ENCODE data around the gene RDM1. TPM values are rescaled to one million over a fixed set of nuclear protein-coding genes. Genes with fewer than 3 reads are reported as not detected.
"Not testable (repeated sequence)": the region's sequence is repeated elsewhere in the genome, so short reads cannot be mapped to it uniquely, and the experiment has no call there.

Gene RDM1
- total and polyA plus RNA-seq, 5 donors = not detected

- intact Hi-C loops (cut with DNase I); H3K4me3 ChIP-seq (ENCODE audit: low read length); ATAC-seq; H3K27ac ChIP-seq (ENCODE audit: low read length); H3K9me3 ChIP-seq (ENCODE audit: control insufficient read depth, low read length); DNase-seq; H3K4me1 ChIP-seq (ENCODE audit: control insufficient read depth, insufficient read depth, low read length); H3K27me3 ChIP-seq (ENCODE audit: control insufficient read depth, insufficient read depth): not testable (repeated sequence)
- WGBS = 96% methylated on average over 7 of the region's 7 CpGs
These were observed 32.8 kb downstream of the RDM1 start for GRCh38 chr17:35897772-35898171.

- DNase-seq = no peak
- no peaks in the 10 kb centered on the region for H3K9me3 ChIP-seq (ENCODE audit: control insufficient read depth, low read length)
These were observed 34.7 kb downstream of the RDM1 start for GRCh38 chr17:35895636-35896587.

GRCh38 chr17:35894206-35894605 is 36.4 kb downstream of the RDM1 start:
- Histone ChIP-seq H3K9me3 (ENCODE audit: control insufficient read depth, low read length) (no peaks in the 10 kb centered on the region), H3K4me3 (ENCODE audit: low read length) (no peak overlapping the region), H3K27me3 (ENCODE audit: control insufficient read depth, insufficient read depth) (no peaks in the 10 kb centered on the region), H3K4me1 (ENCODE audit: control insufficient read depth, insufficient read depth, low read length) (no peaks in the 10 kb centered on the region), H3K27ac (ENCODE audit: low read length) (no peak overlapping the region)
- WGBS = 96% methylated on average over 7 of the region's 7 CpGs
- no peak for DNase-seq
- ATAC-seq = no peak
- intact Hi-C loops (cut with DNase I) = no loop called here

More at GRCh38 chr17:35895636-35896587, 34.7 kb downstream of the RDM1 start:
- WGBS = 68% methylated on average over 14 of the region's 14 CpGs
- Histone ChIP-seq H3K27ac (ENCODE audit: low read length) (no peak overlapping the region), H3K4me3 (ENCODE audit: low read length) (no peak overlapping the region), H3K27me3 (ENCODE audit: control insufficient read depth, insufficient read depth) (no peaks in the 10 kb centered on the region), H3K4me1 (ENCODE audit: control insufficient read depth, insufficient read depth, low read length) (no peaks in the 10 kb centered on the region)
- ATAC-seq = no peak
- intact Hi-C loops (cut with DNase I) = no loop called here

GRCh38 chr17:35893751-35894150 is 36.8 kb downstream of the RDM1 start:
- 96% methylated on average over 4 of the region's 4 CpGs for WGBS
- no peaks in the 10 kb centered on the region for H3K4me1 ChIP-seq (ENCODE audit: control insufficient read depth, insufficient read depth, low read length)
- no peak overlapping the region for H3K27ac ChIP-seq (ENCODE audit: low read length)
- no peaks in the 10 kb centered on the region for H3K27me3 ChIP-seq (ENCODE audit: control insufficient read depth, insufficient read depth)
- no peaks in the 10 kb centered on the region for H3K9me3 ChIP-seq (ENCODE audit: control insufficient read depth, low read length)
- intact Hi-C loops (cut with DNase I) = no loop called here
- no peak for ATAC-seq
- DNase-seq = no peak
- no peak overlapping the region for H3K4me3 ChIP-seq (ENCODE audit: low read length)

- no peak for ATAC-seq
- H3K27ac ChIP-seq (ENCODE audit: low read length) = no peak overlapping the region
- H3K27me3 ChIP-seq (ENCODE audit: control insufficient read depth, insufficient read depth) = no peaks in the 10 kb centered on the region
- H3K4me3 ChIP-seq (ENCODE audit: low read length) = no peak overlapping the region
- WGBS = 50% methylated on average over 6 of the region's 6 CpGs
- no peaks in the 10 kb centered on the region for H3K9me3 ChIP-seq (ENCODE audit: control insufficient read depth, low read length)
- DNase-seq = no peak
- intact Hi-C loops (cut with DNase I) = no loop called here
- no peaks in the 10 kb centered on the region for H3K4me1 ChIP-seq (ENCODE audit: control insufficient read depth, insufficient read depth, low read length)
These were observed 38.2 kb downstream of the RDM1 start for GRCh38 chr17:35892091-35893035.

GRCh38 chr17:35891269-35891668 is 39.3 kb downstream of the RDM1 start:
- 87% methylated on average over 4 of the region's 4 CpGs for WGBS
- Histone ChIP-seq H3K27ac (ENCODE audit: low read length) (no peak overlapping the region), H3K4me3 (ENCODE audit: low read length) (no peak overlapping the region), H3K27me3 (ENCODE audit: control insufficient read depth, insufficient read depth) (no peaks in the 10 kb centered on the region), H3K4me1 (ENCODE audit: control insufficient read depth, insufficient read depth, low read length) (no peaks in the 10 kb centered on the region), H3K9me3 (ENCODE audit: control insufficient read depth, low read length) (no peaks in the 10 kb centered on the region)
- intact Hi-C loops (cut with DNase I) = no loop called here
- DNase-seq = no peak
- no peak for ATAC-seq

- intact Hi-C loops (cut with DNase I) = no loop called here
- ATAC-seq (no peak), DNase-seq (peak in 1 of 3 donors; percentile 62)
- no peak overlapping the region for H3K4me3 ChIP-seq (ENCODE audit: low read length)
- H3K27ac ChIP-seq (ENCODE audit: low read length) = no peak overlapping the region
- no peaks in the 10 kb centered on the region for H3K4me1 ChIP-seq (ENCODE audit: control insufficient read depth, insufficient read depth, low read length)
- H3K9me3 ChIP-seq (ENCODE audit: control insufficient read depth, low read length) = no peaks in the 10 kb centered on the region
- WGBS = 51% methylated on average over 4 of the region's 4 CpGs
- H3K27me3 ChIP-seq (ENCODE audit: control insufficient read depth, insufficient read depth) = no peaks in the 10 kb centered on the region
These were observed 39.8 kb downstream of the RDM1 start for GRCh38 chr17:35890774-35891155.

GRCh38 chr17:35889818-35890773 is 40.5 kb downstream of the RDM1 start:
- peak in 2 of 3 donors; percentile 54 to 73 for DNase-seq
- no peaks in the 10 kb centered on the region for H3K9me3 ChIP-seq (ENCODE audit: control insufficient read depth, low read length)
- peak; percentile 45 to 58 for ATAC-seq

GRCh38 chr17:35889241-35889640 is 41.3 kb downstream of the RDM1 start:
- DNase-seq = no peak
- 79% methylated on average over 2 of the region's 2 CpGs for WGBS
- no peak overlapping the region for H3K27ac ChIP-seq (ENCODE audit: low read length)
- intact Hi-C loops (cut with DNase I) = no loop called here
- no peaks in the 10 kb centered on the region for H3K4me1 ChIP-seq (ENCODE audit: control insufficient read depth, insufficient read depth, low read length)
- ATAC-seq = no peak
- no peaks in the 10 kb centered on the region for H3K9me3 ChIP-seq (ENCODE audit: control insufficient read depth, low read length)
- H3K4me3 ChIP-seq (ENCODE audit: low read length) = no peak overlapping the region
- H3K27me3 ChIP-seq (ENCODE audit: control insufficient read depth, insufficient read depth) = no peaks in the 10 kb centered on the region

More at GRCh38 chr17:35889818-35890773, 40.5 kb downstream of the RDM1 start:
- Histone ChIP-seq H3K27me3 (ENCODE audit: control insufficient read depth, insufficient read depth) (no peaks in the 10 kb centered on the region), H3K27ac (ENCODE audit: low read length) (no peak overlapping the region), H3K4me1 (ENCODE audit: control insufficient read depth, insufficient read depth, low read length) (no peaks in the 10 kb centered on the region), H3K4me3 (ENCODE audit: low read length) (no peak overlapping the region)
- WGBS = 82% methylated on average over 2 of the region's 2 CpGs
- intact Hi-C loops (cut with DNase I) = no loop called here

Measured in right cardiac atrium (tissue), 5 donors.